Fibroblast of skin of abdomen (primary cell): Measurements from ENCODE around the gene CASZ1.

ENCODE experiments used
- DNase-seq: peaks from one replicate; pipeline ENCODE4 v3.0.0-alpha.2; 2013

CASZ1 gene

DNA sequence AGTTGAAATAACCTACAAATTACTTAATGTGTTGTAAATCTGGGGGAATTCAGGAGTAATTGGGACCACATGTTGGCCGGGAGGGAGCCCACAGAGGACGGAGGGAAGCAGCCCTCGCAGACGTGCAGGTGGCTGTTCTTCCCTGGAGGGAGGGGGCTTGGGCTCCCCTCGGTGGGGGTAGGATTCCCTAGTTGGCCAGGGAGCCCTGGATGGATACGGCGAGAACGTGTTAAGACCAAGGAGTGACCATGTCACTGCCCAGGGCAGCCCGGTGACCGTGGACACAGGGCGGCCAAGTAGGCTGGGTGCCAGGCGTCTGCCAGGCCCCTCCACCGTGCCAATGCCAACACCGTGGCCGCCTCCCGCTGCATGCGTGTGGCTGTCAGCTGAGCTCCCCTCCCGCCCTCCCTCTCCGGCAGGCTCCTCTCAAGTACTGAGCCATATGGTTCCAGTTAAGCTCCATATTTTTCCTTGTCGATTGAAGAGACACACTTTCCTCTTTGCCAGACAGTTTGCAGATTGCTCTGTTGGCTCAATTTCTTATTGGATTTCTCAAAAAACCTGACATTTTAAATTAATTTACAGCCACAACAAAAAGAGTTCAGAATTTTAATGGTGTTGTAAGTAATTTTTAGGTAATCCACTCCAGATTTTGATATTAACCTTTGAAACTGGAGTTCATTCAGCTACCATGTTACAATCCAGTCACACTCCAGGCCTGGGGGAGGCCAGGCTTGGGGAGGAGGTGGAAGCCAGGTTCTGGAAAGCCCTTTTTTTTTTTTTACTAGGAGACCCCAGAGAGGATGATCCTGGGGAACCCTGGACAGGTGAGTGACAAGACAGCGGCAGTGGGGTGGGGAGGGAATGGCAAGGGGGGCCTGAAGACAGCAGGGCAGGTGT is 71.2 kb downstream of the CASZ1 start:
- peak; percentile 90 for DNase-seq

DNA sequence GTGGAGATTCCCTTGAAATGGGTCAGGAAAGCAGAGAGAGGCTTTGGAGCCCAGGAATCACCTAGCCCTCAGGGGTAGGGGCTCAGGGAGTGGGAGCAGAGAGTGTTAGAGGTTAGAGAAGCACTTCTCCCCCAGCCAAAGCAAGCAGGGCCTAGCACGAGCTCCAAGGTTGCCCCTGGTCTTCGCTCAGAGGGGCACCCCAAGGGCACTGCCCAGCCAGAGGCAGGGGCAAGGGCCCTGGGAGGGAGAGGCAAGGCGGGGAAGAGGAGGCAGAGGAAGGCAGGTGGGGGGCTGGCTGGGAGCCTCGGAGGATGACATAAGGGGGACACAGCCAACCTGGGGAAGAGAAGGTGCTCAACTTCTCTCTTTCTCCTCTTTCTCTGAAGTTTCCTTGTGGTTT is 71.9 kb downstream of the CASZ1 start:
- no peak for DNase-seq

GRCh38 chr1:10724052-10724494 is 72.4 kb downstream of the CASZ1 start:
- no peak for DNase-seq

- no peak for DNase-seq
These were observed 73.1 kb downstream of the CASZ1 start for GRCh38 chr1:10723317-10723716.

DNA sequence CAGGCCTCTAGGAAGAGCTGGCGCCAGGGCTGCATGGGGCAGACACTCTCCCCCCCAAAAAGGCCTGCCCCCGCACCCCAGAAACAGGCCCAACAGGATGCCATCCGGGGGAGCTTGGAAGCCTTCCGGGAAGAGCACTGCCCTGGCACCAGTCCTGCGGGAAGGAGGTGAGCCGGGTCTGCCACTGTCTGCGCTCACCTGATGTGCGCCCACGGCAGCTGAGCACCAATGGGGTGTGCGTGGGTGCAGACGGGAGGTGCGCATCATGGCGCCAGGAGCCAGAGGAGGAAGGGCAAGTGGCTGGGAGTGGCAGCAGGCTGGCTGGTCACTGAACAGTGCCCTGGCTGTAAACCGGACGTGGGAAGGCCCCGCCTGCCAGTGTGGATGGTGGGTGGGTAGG is 73.6 kb downstream of the CASZ1 start:
- no peak for DNase-seq

GRCh38 chr1:10721381-10722321 is 74.8 kb downstream of the CASZ1 start:
- DNase-seq, result no peak

DNA sequence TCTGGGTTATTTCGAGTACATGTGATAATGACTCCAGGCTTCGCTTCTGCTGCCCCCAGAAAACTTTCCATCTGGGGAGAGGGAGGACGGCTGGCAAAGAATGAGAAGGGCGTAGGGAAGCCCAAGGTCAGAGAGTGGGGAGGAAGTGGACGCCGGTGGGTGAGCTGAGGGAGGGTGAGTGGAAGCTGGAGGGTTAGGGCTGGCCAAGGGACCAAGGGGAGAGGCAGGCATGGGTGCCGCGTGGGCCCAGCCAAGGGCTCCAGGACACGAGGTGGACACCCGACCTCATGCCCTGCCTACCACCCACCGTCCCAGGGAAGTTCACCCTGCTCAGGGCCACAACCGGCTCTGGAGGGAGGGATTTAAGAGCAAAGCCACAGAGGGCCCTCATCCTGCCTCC is 75.8 kb downstream of the CASZ1 start:
- DNase-seq, result no peak

DNA sequence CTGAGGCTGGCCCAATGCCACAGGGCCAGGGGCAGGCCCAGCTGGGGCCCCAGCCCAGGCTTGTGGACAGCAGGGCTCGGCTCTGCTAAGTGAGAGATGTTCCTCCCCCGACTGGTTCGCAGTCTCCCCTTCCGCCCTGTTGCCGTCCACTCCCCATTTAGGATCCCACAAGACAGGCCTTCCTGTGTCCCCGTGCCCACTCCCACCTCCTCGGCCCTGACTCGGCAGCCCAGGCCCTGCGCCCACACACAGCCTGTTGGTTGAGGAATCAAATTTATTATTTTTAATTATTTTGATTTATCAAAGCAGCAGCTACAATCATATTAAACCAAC is 78.4 kb downstream of the CASZ1 start:
- no peak for DNase-seq

DNA sequence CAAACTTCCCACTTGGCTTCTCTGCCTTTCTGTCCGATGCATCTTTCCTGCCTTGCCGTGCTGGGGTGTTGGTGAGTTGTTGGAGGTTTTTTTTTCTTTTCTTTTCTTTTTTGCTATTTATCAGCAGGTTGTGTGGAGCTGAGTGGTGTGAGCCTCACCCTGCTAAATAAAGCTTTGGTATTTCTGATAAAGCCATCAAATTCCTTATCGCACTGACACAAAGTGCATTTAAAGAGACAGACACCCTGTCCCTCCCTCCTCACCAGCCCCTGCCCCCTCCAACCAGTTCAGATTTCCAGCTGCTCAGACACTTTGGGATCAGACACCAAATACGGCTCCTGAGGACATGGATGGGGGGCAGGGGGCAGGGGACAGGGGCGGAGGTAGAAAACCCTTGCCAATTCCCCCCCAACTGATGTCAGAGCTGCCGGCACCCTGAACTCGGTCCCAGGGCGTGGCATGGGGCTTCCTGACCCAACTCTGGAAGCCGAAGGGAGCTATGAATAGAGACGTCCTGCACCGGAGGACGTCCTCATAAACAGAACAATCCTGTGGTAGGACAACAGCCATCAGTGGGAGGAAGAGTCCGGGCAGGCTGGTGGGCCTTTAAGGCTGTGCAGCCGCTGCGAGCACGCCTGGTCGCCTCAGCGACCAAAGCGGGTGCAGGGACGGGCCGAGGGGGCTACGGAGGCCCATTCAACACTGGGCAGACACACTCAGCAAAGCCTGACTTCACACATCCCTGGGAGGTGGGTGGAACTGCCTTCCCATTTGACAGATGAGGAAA is 79.0 kb downstream of the CASZ1 start:
- DNase-seq, result no peak

DNA sequence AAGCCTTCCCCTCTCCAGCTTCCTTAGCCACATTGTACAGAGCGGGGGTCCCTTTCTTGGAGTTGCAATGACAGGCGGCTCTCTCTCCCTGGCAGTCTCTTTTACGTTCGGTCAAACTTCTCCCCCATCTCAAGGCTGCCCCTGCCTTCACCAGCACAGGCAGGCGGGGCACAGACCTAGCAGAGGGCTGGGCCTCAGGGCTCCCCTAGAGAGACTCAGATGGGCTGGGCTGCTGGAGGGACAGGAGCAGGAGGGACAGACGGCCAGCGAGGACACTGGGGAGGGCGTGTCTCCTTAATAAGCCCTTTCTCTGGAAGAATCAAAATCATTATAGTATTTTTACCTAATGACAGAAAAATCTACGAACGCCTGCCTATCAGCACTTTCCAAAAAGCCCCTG is 79.6 kb downstream of the CASZ1 start:
- DNase-seq, result no peak

- no peak for DNase-seq
These were observed 81.9 kb downstream of the CASZ1 start for GRCh38 chr1:10714337-10715114.

DNA sequence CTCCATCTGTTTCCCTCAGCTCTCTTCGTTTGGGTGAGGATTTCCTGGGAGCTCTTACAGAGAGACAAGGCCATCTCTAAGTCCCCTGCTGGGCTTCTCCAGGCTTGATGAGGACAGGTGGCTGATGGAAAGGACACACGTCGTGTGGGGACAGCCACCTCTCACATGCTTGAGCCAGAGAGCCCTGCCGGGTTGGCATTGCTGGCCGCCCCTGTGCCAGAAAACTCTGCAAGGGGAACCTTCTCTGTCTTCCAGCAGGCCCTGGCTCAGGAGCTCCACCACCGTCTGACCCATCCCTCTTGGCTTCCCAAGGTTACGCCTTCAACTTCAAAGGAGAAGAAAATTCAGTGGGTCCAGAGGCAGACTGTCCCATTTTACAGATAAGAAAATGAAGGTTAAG is 82.8 kb downstream of the CASZ1 start:
- DNase-seq, result no peak

DNA sequence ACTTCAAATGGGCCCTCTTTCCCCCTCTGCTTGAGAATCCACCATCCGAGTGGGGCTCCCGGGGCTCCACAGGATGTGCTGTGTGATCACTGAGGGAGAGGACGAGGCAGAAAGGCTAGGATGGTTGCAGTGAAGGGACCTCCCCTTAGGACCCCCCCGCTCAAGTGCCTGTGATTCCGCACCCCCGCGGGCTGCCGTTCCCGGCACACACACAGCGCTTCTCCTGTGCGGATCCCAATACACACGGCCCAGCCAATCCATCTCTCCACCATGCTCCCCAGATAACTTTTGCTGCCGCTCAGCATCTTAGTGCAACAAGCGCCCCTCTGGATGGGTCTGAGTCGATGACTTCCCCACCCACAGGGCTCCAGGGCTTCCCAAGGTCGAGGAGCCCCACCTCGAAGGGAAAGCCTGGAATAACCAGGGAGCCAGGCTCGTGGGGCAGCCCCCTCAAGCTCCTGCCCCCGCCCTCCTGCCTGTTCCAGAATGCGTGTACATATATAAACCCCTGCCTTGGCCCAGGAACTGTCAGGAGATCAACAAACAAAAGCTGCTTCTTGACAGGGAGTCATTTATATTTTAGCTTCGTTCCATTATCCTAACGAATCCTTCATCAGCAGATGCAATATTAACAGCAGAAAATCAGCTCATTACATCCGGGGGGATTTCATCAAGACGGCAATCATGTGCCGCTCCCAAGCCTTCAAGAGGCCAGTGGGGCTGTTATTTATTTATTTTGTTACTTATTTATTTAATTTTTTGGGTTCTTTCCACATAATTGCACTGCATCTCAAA is 83.7 kb downstream of the CASZ1 start:
- DNase-seq, result no peak

GRCh38 chr1:10710489-10710888 is 86.0 kb downstream of the CASZ1 start:
- no peak for DNase-seq

GRCh38 chr1:10709646-10710045 is 86.8 kb downstream of the CASZ1 start:
- no peak for DNase-seq

GRCh38 chr1:10709165-10709564 is 87.3 kb downstream of the CASZ1 start:
- no peak for DNase-seq

DNA sequence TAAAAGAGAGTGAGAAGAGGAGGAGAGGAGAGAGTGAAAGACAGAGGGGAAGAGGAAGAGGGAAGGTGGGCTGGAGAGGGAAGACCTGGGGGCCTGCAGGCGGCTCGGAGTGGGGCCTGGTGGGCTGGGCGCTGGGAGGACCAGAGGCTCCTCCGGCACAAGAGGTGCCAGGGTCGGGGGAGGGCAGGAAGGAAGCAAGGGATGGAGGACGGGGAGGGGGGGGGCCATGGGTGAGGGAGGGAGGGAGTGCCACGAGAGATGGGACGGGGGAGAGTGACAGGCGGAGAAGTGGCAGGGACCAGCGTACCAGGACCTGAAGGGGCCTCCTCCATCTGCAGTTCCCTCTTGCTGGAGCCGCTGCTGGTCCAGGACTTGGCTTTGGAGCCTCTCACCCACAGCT is 87.7 kb downstream of the CASZ1 start:
- DNase-seq, result no peak

- no peak for DNase-seq
These were observed 89.2 kb downstream of the CASZ1 start for GRCh38 chr1:10707208-10707607.

- DNase-seq, result no peak
These were observed 90.0 kb downstream of the CASZ1 start for GRCh38 chr1:10706376-10706913.

GRCh38 chr1:10705953-10706352 is 90.5 kb downstream of the CASZ1 start:
- no peak for DNase-seq

GRCh38 chr1:10704368-10704882 is 92.0 kb downstream of the CASZ1 start:
- DNase-seq, result no peak
